HG03039 (cell line): ENCODE data around the gene PRRX1.

Experiments used
- ATAC-seq: cut with Tn5 transposase; IDR thresholded peaks from one replicate; pipeline ENCODE4 v1.9.1; 2021; ENCODE audit warnings: mild to moderate bottlenecking, moderate library complexity; ENCODE audit not compliant: unreplicated experiment

PRRX1 gene

DNA sequence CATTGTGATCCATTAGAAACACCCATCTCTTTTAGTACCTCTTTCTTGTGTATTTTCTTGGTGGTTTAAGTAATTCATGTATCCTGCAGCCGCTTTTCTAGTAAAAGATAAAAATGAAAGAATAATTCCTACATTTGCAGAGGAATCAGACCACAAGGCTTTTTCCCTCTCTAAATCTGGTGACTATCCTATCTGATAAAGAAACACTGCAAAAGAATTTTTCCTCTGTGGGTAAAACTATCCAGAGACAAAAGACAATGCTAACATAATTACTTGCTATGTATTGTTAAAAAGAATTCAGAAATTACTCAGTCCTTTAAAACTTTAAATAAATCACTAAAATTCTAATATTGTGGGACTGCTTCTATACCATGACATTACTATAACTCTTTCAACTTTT is 51.0 kb downstream of the PRRX1 start:
- ATAC-seq = no peak

GRCh38 chr1:170716835-170717429 is 53.0 kb downstream of the PRRX1 start:
- no peak for ATAC-seq

DNA sequence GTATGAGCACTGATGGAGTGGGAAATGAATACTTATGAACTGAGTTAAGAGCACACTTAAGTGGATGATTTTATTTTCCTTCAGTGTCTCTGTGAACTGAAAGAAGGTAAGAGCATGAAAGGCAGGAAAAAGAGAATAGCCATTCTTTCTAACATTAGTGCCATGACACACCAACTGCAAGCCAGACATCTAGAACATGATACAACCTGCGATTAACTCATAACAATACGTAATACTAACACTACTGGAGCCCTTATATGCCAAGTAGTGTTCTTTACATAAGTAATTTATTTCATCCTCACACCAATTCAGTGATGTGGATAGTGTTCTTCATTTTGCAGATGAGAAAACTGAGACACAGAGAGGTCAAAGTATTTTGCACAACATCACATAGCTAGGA is 56.7 kb downstream of the PRRX1 start:
- ATAC-seq = no peak

- ATAC-seq = no peak
Measured at GRCh38 chr1:170721621-170722020, 57.7 kb downstream of the PRRX1 start.

DNA sequence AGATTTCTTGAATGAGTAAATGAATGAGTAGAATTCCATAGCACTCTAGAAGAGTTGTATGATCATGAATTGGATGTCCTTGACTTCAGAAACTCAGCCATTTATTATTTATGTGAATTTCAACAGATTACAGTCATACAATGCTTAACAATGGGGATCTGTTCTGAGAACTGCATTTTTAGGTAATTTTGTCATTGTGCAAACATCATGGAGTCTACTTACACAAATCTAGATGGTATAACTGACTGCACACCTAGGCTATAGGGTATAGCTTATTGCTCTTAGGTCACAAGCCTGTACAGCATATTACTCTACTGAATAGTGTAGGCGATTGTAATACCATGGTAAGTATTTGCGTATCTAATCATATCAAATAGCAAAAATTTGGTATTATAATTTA is 59.6 kb downstream of the PRRX1 start:
- no peak for ATAC-seq

DNA sequence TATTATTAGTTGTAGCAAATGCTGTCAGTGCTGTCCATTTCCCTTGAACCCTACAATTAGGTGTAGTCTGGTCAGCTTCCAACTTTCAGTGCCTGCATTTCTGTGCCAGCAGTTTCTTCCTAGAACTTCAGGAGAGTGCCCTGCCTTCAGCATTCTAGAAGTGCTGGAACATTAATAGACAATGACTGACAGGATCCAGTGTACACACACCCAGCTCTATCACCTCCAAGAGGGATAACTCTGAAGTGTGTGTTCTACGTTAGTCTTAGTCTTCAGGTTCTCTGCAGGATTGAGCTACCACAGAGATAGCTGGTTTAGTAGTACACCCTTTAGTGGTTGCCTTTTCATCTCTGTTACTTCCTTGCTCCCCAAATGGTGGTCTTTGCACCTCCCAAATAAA is 61.4 kb downstream of the PRRX1 start:
- ATAC-seq = no peak

DNA sequence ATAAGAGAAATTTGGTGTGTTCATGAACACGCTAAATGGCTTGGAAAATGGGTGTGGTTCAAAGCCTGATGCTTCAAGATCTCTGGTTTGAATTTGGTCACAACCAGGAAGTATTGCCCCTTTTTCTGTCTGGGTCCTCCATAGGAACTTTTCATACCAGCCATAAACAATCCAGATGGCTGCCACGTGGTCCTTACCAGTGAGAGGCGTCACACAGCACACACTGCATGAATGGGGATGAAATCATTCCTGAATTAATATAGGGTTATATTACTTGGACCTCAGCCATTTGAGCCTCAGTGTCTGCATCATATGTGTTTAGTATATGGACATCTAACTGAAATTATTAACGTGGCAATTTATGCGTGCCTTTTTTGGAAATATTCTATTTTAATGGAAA is 64.0 kb downstream of the PRRX1 start:
- ATAC-seq = no peak

- no peak for ATAC-seq
Measured at GRCh38 chr1:170729225-170730002, 65.5 kb downstream of the PRRX1 start.

DNA sequence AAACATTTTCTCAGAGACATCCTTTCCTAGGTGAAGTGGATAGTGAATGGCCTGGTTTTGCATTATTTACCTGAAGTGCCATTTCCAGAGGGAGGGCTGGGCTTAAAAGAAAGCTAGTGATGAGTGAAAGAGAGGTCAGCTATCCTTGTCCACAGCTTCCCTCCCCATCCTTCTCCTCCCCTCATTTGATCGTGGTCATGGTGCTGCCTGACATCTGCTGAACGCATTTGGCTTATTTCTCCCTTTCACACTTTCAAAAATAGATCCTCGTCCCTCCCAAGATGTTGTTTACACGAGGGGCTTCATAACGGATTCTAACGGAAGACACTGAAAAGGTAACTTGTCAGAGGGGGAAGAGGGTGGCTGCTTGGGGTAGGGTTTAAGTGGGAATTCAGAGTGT is 66.1 kb downstream of the PRRX1 start:
- ATAC-seq = no peak

DNA sequence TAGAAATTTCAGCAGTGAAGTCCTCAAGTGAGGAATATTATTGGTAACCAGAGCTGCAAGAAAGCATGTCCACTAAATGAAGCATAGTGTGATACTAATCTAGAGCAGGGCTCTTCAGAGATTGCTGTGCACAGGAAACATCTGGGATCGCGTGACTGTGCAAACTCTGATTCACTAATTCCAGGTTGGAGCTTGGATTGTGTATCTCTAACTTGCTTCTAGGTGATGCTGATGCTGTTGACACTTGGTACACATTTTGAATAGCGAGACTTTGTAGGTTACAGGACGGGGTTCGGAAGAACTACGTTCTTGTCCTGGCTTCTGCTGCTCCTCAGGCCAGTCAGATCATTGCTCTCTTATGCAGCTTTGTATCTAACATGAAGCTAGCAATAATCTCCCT is 66.5 kb downstream of the PRRX1 start:
- no peak for ATAC-seq

- no peak for ATAC-seq
Measured at GRCh38 chr1:170731566-170732251, 67.8 kb downstream of the PRRX1 start.

- no peak for ATAC-seq
Measured at GRCh38 chr1:170732252-170732588, 68.3 kb downstream of the PRRX1 start.

- ATAC-seq = no peak
Measured at GRCh38 chr1:170734412-170735175, 70.7 kb downstream of the PRRX1 start.

GRCh38 chr1:170735366-170736263 is 71.7 kb downstream of the PRRX1 start:
- no peak for ATAC-seq

- ATAC-seq = no peak
Measured at GRCh38 chr1:170739803-170740202, 75.9 kb downstream of the PRRX1 start.

DNA sequence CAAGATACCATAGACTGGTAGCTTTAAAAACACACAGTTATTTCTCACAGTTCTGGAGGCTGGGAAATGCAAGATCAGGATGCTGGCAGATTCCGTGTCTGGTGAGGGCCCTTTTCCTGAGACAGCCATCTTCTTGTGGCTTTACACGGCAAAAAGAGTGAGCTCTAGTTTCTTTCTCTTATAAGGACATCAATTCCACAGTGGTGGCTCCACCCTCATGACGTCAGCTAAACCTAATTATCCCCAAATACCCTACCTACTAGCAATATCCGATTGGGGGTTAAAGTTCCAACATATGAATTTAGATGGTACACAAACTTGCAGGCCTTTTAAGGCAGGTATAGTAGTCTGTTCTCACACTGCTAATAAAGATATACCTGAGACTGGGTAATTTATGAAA is 77.7 kb downstream of the PRRX1 start:
- no peak for ATAC-seq

DNA sequence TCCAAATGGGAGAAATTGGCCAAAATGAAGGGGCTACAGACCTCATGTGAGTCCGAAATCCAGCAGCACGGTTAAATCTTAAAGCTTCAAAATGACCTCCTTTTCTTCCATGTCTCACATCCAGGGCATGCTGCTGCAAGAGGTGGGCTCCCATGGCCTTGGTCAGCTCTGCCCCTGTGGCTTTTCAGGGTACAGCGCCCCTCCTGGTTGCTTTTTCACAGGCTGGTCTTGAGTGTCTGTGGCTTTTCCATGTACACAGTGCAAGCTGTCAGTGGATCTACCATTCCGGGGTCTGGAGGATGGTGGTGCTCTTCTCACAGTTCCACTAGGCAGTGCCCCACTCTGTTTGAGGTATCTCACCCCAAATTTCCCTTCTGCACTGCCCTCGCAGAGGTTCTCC is 78.7 kb downstream of the PRRX1 start:
- no peak for ATAC-seq

DNA sequence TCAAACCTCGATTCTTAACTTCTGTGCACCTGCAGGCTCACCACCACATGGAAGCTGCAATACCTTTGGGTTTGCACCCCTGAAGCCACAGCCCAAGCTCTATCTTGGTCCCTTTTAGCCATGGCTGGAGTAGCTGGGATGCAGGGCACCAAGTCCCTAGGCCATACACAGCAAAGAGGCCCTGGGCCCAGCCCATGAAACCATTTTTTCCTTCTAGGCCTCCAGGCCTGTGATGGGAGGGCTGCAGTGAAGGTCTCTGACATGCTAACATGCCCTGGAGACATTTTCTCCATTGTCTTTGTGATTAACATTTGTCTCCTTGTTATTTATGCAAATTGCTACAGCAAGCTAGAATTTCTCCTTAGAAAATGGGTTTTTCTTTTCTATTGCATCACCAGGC is 79.2 kb downstream of the PRRX1 start:
- no peak for ATAC-seq

DNA sequence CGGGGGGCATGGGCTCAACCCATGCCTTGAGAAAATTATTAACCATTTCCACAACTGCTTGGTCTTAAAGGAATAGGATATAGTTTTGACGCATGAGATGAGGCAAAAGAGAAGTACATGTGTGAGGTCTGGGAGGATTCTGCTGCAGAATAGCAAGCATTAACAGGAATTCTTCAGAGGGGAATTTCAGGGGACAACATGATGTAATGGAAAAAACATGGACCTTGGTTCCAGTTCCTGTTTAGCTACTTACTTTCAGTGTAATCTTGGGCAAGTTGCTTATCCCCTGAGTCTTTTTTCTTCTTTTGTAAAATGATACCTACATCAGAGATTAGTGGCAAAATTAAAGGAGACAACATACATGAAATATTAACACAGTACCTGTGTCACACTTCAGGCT is 85.6 kb downstream of the PRRX1 start:
- no peak for ATAC-seq

- ATAC-seq = no peak
Measured at GRCh38 chr1:170749959-170750358, 86.0 kb downstream of the PRRX1 start.

DNA sequence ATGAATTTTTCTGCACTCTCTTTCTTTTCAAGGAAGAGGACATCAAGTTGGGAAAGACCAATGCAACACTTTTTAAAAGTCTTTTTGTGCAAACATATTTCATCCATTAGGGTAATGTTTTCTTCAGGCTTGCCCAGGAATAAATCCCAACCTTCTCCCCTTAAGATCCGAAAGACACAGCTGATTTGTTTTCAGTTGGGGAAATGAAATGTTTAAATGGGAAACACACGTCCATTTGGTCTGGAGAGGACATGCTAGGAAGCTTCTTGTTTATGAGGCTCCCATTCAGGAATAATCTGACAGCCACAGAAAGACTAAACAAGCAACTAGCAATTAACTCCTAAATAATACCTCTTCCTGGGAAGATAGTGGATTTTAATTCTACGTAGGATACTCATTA is 91.9 kb downstream of the PRRX1 start:
- no peak for ATAC-seq
